Upper lobe of left lung (tissue), 4 donors: Measurements from ENCODE around the gene ASCL4.

ENCODE experiments used
- CTCF ChIP-seq, 6 experiments: fragments of 450-650 bp in 4 of 6; fragments of 200-600 bp in 2 of 6; sonication (generic) in 2 of 6; IDR thresholded peaks; one replicate each; pipeline ENCODE4 v1.5.1; 2016 to 2019; ENCODE audit warnings: antibody characterized with exemption in 6 of 6
- EP300 ChIP-seq, 4 donors: sonication (generic); formaldehyde crosslinking; IDR thresholded peaks; one replicate each; pipeline ENCODE4 v1.5.1; 2017; ENCODE audit warnings: antibody characterized with exemption in 4 of 4, control low read depth in 2 of 4
- POLR2A ChIP-seq, 4 donors: fragments of 450-650 bp; IDR thresholded peaks; one replicate each; pipeline ENCODE4 v1.5.1; 2016 to 2017; ENCODE audit warnings: antibody characterized with exemption in 4 of 4, mild to moderate bottlenecking in 2 of 4
- POLR2AphosphoS5 ChIP-seq, 2 donors: sonication (generic); formaldehyde crosslinking; IDR thresholded peaks; one replicate each; pipeline ENCODE4 v1.5.1; 2017; ENCODE audit warnings: antibody characterized with exemption in 2 of 2

GRCh38 chr12:107798580-107798979, 24.1 kb downstream of the ASCL4 start:
- no peak for TF ChIP-seq EP300 (IDR thresholded peaks at IDR 0.05)
- TF ChIP-seq CTCF (IDR thresholded peaks at IDR 0.05): no peak
- no peak for TF ChIP-seq POLR2A (IDR thresholded peaks at IDR 0.05)
- TF ChIP-seq POLR2AphosphoS5 (IDR thresholded peaks at IDR 0.05): no peak
